HG02938 (cell line): ENCODE measurements around the gene CCDC7.
"Not testable (repeated sequence)": the region's sequence is repeated elsewhere in the genome, so short reads cannot be mapped to it uniquely, and the experiment has no call there.

ENCODE experiments used
- ATAC-seq: cut with Tn5 transposase; IDR thresholded peaks from one replicate; pipeline ENCODE4 v1.9.1; 2021; ENCODE audit warnings: mild to moderate bottlenecking, moderate library complexity; ENCODE audit not compliant: unreplicated experiment

CCDC7 gene

DNA sequence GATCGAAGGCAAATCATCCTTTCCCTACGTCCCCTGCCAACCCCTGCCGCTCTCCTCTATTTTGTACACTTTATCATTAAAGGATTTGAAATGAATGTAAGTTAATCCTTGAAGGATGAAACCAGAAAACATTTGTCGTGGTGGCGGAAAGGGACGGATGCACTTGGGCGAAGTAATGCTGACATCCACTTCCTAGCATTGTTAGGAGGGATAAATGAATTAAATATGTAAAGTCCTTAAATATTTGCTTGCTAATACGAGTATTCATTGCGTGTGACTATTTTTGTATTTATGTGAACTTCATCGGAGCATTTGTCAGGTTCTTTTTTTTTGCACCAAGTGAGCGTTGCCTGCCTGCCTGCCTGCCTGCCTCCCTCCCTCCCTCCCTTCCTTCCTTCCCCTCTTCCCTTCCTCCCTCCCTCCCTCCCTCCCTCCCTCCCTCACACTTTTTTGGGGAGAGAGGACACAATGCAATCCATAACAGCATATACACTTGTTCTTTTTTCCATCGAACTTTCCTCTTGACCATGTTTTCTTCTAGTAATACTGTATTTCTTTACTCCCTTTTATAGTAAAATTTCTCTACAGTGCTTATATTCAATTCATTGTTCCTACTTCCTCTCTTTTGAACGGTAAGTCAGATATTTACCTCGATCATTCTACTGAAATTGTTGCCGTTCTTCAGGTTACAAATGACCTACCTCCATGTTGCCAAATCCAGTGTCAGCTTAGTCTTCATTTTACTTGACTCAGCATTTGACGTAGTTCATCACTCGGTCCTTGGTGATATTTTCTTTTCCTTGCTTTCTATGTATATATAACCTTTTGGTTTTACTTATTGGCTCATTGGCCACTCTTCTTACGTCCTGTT is 831 bp downstream of the CCDC7 start:
- peak; percentile 8 for ATAC-seq

DNA sequence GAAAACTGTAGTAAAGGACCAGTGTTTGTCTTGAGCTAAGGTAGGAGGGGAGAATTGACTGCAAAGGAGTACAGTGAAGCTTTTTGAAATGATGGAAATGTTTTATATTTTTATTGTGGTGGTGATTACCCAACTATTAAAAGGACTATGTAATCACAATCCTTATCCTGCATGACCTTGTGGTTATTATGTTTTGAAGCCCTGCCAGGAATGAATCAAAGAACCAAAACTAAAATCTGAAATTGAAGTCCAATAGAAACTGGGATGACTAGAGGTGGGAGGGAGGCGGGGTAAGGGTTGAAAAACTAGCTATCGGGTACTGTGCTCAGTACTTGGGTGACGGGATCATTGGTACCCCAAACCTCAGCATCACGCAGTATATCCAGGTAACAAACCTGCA is 8.2 kb downstream of the CCDC7 start:
- ATAC-seq, result no peak

DNA sequence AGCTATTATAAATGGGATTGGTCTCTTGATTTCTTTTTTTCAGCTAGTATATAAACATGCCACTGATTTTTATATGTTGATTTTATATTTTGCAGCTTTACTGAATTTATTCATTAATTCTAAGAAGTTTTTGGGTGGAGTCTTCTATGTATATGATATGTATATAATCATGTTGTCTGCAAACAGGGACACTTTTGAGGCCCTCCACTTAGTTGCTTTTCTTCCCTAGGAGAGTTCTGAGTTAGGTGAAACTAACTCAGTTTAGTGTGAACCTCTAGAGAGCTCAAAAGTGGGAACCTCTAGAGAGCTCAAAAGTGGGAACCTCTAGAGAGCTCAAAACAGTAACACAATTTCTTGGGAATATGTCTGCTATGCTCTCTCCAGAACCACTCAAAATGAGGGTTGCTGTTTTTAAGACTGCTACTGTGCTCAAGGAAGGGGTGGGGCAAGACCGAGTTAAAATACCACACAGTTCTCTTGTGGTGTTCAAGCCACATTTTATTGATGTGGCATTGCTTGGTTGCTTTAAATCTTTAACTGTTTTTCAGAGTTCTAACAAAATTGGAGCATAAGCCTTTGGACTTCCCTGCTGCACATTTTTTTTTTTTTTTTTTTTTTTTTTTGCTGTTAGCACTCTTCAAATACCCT is 13.2 kb downstream of the CCDC7 start:
- no peak for ATAC-seq

DNA sequence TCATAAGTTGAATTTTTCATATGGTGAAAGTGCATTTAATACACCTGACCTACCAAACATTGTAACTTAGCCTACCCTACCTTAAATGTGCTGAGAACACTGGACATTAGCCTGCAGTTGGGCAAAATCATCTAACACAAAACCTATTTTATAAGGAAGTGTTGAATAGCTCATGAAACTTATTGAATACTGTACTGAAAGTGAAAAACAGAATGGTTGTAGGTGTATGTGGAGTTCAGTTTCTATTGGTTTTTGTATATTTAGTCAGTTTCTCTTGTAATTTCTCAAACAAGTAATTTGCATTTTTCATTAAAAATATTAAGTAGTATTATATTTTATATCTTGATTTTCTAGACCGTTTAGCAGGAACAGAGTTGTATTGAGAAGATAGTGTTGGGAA is 15.3 kb downstream of the CCDC7 start:
- ATAC-seq, result peak; percentile 64

DNA sequence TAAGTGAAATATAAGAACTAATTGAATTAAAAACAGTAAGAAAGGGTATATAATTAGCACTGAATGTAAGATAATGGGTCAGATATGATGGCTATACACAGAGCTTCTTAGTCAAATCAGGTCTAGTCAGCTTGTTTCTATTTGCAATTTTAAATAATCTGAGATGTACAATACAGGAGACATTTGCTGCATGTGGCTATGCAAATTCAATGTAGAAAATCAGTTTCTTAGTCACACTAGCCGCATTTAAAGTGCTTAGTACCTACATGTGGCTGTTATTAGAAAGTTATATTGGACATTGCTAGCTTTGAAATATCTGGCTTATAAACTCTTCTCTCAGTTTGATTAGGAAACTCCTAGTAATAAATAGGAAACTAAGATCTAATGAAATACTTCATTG is 25.3 kb downstream of the CCDC7 start:
- peak; percentile 77 for ATAC-seq

DNA sequence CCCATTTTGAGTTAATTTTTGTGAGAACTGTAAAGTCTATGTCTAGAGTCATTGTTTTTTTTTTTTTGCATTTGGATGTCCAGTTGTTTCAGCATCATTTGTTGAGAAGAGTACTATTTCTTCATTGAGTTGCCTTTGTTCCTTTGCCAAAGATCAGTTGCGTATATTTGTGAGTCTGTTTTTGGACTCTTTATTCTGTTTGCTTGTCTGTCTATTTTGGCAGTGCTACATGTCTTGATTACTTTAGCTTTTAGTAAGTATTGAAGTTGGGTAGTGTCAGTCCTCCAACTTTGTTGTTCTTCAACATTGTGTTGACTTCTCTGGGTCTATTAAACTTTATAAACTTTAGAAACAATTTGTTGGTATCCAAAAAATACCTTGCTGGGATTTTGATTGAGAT is 31.6 kb downstream of the CCDC7 start:
- ATAC-seq, result no peak

DNA sequence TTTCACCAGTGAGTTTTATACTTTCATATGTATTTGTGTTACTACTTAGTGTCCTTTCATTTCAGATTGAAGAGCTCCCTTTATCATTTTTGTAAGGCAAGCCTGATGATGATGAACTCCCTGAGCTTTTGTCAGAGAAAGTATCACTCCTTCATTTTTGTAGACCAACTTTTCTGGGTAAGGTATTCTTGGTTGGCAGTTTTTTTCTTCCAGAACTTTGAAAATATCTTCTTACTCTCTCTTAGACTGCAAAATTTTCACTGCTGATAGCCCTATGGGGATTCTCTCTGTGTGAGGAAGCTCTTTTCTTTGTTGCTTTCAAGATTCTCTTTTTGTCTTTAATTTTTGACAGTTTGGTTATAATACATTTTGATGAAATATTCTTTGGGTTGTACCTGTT is 35.7 kb downstream of the CCDC7 start:
- ATAC-seq, result no peak

DNA sequence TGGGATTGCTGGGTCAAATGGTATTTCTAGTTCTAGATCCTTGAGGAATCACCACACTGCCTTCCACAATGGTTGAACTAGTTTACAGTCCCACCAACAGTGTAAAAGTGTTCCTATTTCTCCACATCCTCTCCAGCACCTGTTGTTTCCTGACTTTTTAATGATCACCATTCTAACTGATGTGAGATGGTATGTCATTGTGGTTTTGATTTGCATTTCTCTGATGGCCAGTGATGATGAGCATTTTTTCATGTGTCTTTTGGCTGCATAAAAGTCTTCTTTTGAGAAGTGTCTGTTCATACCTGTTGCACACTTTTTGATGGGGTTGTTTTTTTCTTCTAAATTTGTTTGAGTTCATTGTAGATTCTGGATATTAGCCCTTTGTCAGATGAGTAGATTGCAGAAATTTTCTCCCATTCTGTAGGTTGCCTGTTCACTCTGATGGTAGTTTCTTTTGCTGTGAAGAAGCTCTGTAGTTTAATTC is 37.1 kb downstream of the CCDC7 start:
- not testable (repeated sequence) for ATAC-seq

DNA sequence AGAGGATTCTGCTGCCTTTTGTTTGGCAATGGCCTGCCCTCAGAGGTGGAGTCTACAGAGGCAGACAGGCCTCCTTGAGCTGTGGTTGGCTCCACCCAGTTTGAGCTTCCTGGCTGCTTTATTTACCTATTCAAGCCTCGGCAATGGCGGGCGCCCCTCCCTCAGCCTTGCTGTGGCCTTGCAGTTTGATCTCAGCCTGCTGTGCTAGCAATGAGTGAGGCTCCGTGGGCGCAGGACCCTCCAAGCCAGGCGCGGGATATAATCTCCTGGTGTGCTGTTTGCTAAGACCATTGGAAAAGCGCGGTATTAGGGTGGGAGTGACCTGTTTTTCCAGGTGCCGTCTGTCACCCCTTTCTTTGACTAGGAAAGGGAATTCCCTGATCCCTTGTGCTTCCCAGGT is 42.1 kb downstream of the CCDC7 start:
- ATAC-seq, result not testable (repeated sequence)

DNA sequence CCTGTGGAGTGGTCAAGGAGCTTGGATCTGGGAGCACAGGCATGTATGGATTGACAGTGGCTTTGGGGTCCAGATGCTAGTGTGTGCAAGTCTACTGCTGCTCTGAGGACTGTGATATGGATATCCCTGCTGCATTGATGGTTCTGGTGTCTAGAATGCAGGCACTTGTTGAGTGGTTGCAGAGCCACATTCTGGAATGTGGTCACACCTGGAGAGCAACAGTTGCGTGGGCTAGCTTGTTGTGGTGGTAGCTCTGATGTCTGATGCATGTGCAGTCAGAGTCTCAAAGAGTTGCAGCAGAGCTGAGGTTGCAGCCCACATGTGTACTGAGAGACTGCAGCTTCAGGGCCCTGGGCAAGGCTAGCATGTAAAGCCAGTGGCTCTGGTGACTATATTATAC is 43.2 kb downstream of the CCDC7 start:
- ATAC-seq, result no peak

DNA sequence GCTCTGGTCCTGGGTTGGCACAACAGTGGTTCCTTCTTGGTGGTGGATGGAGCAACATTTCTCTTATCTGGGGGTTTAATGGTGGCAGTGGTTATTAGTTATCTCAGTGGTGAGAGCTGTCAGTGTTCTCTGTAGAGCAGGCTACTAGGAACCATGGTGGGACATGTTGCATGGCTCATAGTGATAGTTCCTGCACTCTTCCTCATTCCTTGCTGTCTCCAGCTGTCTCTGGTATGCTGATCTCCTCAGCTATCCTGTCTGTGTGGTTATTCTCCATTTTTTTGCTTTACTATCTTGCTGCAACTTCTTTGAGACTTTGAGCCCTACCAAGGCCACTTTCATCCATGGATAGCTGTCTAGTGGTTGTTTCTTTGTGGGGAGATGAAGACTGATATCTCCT is 44.0 kb downstream of the CCDC7 start:
- ATAC-seq, result no peak

DNA sequence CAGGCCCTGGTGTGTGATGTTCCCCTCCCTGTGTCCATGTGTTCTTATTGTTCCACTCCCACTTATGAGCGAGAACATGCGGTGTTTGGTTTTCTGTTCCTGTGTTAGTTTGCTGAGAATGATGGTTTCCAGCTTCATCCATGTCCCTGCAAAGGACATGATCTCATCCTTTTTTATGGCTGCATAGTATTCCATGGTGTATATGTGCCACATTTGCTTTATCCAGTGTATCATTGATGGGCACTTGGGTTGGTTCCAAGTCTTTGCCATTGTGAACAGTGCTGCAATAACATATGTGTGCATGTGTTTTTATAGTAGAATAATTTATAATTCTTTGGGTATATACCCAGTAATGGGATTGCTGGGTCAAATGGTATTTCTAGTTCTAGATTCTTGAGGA is 48.6 kb downstream of the CCDC7 start:
- not testable (repeated sequence) for ATAC-seq

DNA sequence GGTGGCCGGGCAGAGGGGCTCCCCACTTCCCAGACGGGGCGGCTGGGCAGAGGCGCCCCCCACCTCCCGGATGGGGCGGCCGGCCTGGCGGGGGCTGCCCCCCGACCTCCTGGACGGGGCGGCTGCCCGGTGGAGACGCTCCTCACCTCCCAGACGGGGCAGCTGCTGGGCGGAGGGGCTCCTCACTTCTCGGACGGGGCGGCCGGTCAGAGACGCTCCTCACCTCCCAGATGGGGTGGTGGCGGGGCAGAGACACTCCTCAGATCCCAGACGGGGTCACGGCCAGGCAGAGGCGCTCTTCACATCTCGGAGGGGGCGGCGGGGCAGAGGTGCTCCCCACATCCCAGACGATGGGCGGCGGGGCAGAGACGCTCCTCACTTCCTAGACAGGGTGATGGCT is 54.2 kb downstream of the CCDC7 start:
- not testable (repeated sequence) for ATAC-seq

DNA sequence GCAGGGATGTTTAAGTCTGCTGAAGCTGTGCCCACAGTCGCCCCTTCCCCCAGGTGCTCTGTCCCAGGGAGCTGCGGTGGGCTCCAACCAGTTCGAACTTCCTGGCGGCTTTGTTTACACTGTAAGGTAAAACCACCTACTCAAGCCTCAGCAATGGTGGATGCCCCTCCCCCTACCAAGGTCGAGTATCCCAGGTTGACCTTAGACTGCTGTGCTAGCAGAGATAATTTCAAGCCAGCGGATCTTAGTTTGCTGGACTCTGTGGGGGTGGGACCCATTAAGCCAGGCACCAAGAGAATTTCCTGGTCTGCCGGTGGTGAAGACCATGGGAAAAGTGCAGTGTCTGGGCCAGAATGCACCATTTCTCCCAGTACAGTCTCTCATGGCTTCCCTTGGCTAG is 56.0 kb downstream of the CCDC7 start:
- ATAC-seq, result no peak

DNA sequence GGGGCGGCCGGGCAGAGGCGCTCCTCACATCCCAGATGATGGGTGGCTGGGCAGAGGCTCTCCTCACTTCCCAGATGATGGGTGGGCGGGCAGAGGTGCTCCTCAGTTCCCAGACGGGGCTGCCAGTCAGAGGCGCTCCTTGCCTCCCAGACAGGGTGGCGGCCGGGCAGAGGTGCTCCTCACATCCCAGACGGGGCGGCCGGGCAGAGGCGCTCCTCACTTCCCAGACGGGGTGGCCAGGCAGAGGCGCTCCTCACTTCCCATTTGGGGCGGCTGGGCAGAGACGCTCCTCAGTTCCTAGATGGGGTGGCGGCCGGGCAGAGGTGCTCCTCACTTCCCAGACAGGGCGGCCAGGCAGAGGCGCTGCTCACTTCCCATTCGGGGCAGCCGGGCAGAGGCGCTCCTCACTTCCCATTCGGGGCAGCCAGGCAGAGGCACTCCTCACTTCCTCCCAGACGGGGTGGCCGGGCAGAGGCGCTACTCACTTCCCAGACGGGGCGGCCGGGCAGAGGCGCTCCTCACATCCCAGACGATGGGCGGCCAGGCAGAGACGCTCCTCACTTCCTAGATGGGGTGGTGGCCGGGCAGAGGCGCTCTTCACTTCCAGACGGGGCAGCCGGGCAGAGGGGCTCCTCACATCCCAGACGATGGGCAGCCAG is 60.0 kb downstream of the CCDC7 start:
- ATAC-seq, result not testable (repeated sequence)

DNA sequence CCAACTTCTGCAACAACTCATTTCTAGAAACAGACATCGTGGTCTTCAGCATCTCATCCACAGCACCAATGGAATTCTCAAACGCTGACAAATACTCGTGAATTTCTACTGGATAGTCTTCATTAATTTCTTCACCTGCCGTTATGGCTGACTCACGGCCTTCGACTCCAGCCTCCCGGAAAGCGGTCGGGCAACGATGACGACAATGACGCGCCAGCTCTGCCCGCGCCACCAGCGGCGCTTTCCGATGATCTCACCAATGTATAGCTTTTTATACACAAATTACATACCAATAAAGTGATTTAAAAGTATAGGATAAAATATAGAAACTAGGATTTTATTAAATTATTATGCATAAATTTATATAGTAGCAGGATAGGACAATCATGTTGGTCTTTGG is 65.7 kb downstream of the CCDC7 start:
- no peak for ATAC-seq

DNA sequence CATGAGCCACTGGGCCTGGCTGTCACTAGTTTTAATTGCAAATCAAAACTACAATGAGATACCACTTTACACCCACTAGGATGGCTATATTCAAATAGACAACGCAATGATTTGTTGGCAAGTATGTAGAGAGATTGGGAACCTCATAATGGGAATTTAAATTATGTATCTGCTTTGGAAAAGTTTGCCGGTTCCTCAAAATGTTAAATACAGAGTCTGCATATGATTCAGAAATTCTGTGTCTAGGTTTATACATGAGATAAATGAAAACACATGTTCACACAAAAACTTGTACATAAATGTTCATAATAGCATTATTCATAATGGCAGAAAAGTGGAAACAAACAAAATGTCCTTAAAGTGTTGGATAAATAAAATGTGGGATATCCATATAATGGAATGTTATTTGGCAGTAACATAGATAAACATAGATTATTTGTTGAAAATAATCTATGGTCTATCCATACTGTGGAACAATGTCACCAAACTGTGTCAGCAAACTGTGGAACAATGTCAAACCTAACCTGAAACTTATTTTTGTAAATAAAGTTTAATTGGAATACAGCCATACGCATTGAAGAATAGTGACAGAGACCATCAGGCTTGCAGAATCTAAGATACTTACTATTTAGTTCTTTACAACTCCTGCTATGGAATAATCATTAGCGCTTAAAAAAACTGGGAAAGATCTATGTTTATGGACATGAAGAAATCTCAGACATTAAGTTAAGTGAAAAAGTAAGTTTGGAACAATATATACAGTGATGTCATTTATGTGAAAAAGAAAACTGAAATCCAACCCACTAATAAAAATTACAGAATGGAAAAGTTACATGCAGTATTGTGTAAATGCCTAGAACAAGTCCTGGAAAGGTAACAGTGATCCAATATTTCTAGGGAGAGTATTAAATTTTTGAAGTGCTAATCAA is 70.9 kb downstream of the CCDC7 start:
- no peak for ATAC-seq

DNA sequence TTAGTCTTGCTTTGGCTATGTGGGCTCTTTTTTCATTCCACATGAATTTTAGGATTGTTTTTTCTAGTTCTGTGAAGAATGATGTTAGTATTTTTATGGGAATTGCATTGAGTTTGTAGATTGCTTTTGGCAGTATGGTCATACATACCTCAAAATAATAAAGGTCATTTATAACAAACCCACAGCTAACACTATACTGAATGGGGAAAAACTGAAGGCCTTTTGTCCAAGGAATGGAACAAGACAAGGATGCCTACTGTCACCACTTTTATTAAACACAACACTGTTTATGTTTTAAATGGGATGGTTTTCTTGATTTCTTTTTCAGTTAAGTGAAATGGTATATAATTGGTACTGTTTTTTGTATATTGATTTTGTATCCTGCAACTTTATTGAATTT is 84.3 kb downstream of the CCDC7 start:
- no peak for ATAC-seq

DNA sequence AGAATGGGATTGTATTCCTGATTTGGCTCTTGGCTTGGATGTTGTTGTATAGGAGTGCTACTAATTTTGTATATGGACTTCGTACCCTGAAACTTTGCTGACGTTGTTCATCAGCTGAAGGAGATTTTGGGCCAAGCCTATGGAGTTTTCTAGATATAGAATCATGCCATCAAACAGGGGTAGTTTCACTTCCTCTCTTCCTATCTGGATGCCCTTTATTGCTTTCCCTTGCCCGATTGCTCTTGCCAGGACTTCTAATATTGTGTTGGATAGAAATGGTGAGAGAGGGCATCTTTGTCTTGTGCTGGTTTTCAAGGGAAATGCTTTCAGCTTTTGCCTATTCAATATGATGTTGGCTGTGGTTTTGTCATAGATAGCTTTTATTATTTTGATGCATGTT is 92.3 kb downstream of the CCDC7 start:
- ATAC-seq, result no peak

DNA sequence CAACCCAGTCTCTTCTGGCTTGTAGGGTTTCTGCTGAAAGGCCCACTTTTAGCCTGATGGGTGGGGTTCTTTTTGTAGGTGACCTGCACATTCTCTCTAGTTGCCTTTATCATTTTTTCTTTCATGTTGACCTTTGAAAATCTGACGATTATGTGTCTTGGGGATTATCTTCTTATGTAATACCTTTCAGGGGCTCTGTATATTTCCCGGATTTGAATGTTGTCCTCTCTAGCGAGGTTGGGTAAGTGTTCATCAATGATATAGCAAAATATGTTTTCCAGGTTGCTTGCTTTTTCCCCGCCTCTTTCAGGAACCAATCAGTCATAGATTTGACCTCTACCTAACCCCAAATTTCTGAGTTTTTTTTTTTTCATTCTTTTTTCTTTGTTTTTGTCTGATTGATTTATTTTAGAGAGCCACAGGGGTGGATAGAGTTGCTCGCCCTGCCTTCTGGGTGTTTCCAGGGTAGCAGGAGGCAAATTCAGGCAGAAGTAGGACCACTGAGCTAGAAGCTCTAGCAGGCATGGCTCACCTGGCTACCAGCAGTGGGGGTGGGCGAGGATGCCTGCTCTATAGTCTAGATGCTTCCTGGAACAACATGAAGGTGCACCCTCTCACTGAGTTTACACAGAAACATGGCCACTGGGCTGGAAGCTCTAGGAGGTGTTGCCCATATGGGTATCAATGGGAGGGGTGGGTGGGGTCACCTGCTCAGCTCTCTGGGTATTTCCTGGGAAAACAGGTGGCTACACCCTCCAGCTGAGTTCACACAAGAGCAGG is 94.9 kb downstream of the CCDC7 start:
- no peak for ATAC-seq
